ENCODE results near the gene MAGI1. TPM values are rescaled to one million over a fixed set of nuclear protein-coding genes. Genes with fewer than 3 reads are reported as not detected.

The MAGI1 gene
- polyA plus RNA-seq, 1 donor = 31.2 TPM

DNA sequence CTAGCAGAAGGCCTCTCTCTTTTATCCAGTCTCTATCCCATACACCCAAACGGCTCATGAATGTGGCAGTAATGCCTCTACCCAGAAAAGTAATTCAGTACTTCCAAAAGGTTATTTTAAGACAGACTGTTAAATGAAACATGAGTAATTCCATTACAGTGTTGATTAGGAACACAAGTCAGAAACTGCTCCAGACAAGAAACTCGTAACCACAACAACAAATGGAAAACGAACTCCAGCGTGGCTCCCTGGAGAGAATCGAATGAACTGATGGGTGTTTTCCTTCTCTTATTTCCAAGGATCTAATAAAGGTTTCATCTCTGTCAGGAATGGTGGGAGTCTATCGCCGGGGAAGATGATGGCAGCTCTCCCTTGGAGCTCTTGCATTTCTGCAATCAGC lies 228.4 kb downstream of the MAGI1 start:
- H3K9me3 ChIP-seq (ENCODE audit: control insufficient read depth, low read depth, low read length) = no peaks in the 10 kb centered on the region
- no peak overlapping the region for H3K4me3 ChIP-seq (ENCODE audit: low read length)
- H3K27ac ChIP-seq (ENCODE audit: low read length) = no peak overlapping the region
- no CpG with 5 or more reads among the region's 7 CpGs for WGBS (ENCODE audit: insufficient coverage, low lambda C conversion rate)
- H3K27me3 ChIP-seq (ENCODE audit: control insufficient read depth, insufficient read depth, low read length) = no peaks in the 10 kb centered on the region
- no peaks in the 10 kb centered on the region for H3K4me1 ChIP-seq (ENCODE audit: control insufficient read depth, insufficient read depth, low read length)
- H3K36me3 ChIP-seq (ENCODE audit: control insufficient read depth, insufficient read depth, low read length) = no peaks in the 10 kb centered on the region
- DNase-seq = no peak

DNA sequence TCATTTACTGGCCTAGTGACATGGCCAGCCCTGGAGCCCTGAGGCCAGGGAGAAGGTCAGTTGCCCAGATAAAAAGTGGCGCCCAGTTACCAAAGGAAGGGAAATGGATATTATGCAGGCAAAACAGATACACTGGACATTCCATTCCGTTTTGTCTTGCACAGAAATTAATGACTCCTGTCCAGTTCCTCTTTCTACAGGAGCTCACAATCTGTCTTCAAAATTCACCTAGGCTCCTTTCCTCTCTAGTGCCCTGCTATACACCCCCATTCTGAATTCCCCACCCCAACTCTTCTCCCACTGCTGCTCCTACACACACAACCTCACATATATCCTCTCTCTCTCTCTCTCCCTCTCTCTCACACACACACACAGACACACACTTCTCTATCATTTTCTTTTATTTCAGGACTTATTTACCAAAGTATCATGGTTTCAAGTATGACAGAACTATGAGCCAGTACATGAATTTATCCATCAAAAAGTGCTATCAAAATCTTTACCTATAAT lies 229.0 kb downstream of the MAGI1 start:
- DNase-seq = no peak
- Histone ChIP-seq H3K4me1 (ENCODE audit: control insufficient read depth, insufficient read depth, low read length) (no peaks in the 10 kb centered on the region), H3K9me3 (ENCODE audit: control insufficient read depth, low read depth, low read length) (no peaks in the 10 kb centered on the region), H3K27ac (ENCODE audit: low read length) (no peak overlapping the region), H3K27me3 (ENCODE audit: control insufficient read depth, insufficient read depth, low read length) (no peaks in the 10 kb centered on the region), H3K36me3 (ENCODE audit: control insufficient read depth, insufficient read depth, low read length) (no peaks in the 10 kb centered on the region), H3K4me3 (ENCODE audit: low read length) (no peak overlapping the region)
- WGBS (ENCODE audit: insufficient coverage, low lambda C conversion rate) = no CpG with 5 or more reads among the region's 2 CpGs

DNA sequence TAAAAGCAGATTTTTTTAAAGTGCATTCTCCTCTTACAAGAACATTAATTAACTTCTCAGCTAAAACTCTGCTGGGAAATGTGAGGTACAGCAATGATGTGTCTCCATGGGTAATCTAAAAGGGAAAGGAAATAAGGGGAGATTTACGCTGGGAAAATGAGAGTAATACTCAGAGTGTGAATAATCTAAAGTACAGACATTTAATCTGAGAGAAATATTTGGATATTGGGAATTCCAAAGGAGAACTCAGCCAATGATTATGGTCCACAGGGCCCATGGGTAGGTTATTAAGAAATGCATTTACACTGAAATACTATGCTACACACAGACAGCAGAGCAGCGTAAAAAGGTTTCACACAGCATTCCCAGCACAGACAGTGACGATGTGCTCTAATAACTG lies 229.9 kb downstream of the MAGI1 start:
- Histone ChIP-seq H3K36me3 (ENCODE audit: control insufficient read depth, insufficient read depth, low read length) (no peaks in the 10 kb centered on the region), H3K27ac (ENCODE audit: low read length) (no peak overlapping the region), H3K27me3 (ENCODE audit: control insufficient read depth, insufficient read depth, low read length) (no peaks in the 10 kb centered on the region), H3K4me3 (ENCODE audit: low read length) (no peak overlapping the region), H3K9me3 (ENCODE audit: control insufficient read depth, low read depth, low read length) (no peaks in the 10 kb centered on the region), H3K4me1 (ENCODE audit: control insufficient read depth, insufficient read depth, low read length) (no peaks in the 10 kb centered on the region)
- DNase-seq = no peak
- 60% methylated on average over 1 of the region's 3 CpGs for WGBS (ENCODE audit: insufficient coverage, low lambda C conversion rate)

DNA sequence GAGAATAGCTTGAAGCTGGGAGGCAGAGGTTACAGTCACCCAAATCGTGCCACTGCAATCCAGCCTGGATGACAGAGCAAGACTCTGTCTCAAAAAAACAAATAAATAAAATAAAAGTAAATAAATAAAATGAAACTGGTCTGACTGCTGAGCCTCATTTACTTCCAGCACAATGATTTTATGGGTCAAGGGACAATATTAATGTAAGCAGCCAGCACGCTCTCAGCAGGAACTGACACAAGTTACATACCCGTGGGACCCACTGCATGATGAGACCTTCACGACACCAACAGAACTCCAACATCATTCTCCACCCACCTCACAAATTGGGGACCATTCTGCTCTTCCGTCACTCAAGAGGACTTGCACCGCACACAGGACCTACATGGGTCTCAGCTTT lies 230.3 kb downstream of the MAGI1 start:
- Histone ChIP-seq H3K27me3 (ENCODE audit: control insufficient read depth, insufficient read depth, low read length) (no peaks in the 10 kb centered on the region), H3K9me3 (ENCODE audit: control insufficient read depth, low read depth, low read length) (no peaks in the 10 kb centered on the region), H3K27ac (ENCODE audit: low read length) (no peak overlapping the region), H3K4me1 (ENCODE audit: control insufficient read depth, insufficient read depth, low read length) (no peaks in the 10 kb centered on the region), H3K36me3 (ENCODE audit: control insufficient read depth, insufficient read depth, low read length) (no peaks in the 10 kb centered on the region), H3K4me3 (ENCODE audit: low read length) (no peak overlapping the region)
- DNase-seq = no peak
- WGBS (ENCODE audit: insufficient coverage, low lambda C conversion rate) = no CpG with 5 or more reads among the region's 6 CpGs

DNA sequence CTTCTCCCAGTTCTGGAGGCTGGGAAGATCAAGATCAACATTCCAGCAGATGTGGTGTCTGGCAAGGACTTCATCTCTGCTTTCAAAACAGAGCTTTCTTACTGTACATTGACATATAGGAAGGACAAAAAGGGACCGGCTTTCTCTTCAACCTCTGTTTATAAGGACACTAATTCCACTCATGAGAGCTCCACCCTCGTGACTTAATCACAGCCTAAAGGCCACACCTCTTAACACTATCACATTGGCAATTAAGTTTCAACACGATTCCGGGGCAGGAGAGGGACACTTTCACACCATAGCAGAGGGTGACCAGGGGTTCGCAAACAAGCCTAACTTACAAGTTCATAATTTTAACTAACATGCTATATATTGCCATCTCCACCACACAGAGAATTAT lies 231.5 kb downstream of the MAGI1 start:
- Histone ChIP-seq H3K9me3 (ENCODE audit: control insufficient read depth, low read depth, low read length) (no peaks in the 10 kb centered on the region), H3K36me3 (ENCODE audit: control insufficient read depth, insufficient read depth, low read length) (no peaks in the 10 kb centered on the region), H3K27ac (ENCODE audit: low read length) (no peak overlapping the region), H3K27me3 (ENCODE audit: control insufficient read depth, insufficient read depth, low read length) (no peaks in the 10 kb centered on the region), H3K4me3 (ENCODE audit: low read length) (no peak overlapping the region), H3K4me1 (ENCODE audit: control insufficient read depth, insufficient read depth, low read length) (no peaks in the 10 kb centered on the region)
- no peak for DNase-seq
- WGBS (ENCODE audit: insufficient coverage, low lambda C conversion rate) = no CpG with 5 or more reads among the region's 5 CpGs

DNA sequence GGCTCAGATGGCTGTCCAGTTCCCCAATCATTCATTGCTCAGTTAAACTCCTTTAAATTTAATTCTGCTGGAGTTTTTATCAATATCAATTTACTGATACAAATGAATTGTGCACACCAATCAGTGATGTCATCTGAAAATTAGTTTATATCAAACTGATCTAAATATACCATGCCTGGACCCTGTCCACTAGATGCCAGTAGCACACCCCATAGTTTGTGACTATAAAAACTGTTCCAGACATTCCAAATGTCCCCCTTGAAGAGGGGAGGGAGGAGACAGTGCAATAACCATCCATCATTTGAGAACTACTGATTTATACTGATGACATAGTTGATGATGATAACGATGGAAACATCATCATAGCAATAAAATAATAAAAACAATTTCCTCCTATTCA lies 232.1 kb downstream of the MAGI1 start:
- no peak for DNase-seq
- no peak overlapping the region for H3K27ac ChIP-seq (ENCODE audit: low read length)
- H3K36me3 ChIP-seq (ENCODE audit: control insufficient read depth, insufficient read depth, low read length) = no peaks in the 10 kb centered on the region
- WGBS (ENCODE audit: insufficient coverage, low lambda C conversion rate) = no CpG with 5 or more reads among the region's 1 CpG
- H3K27me3 ChIP-seq (ENCODE audit: control insufficient read depth, insufficient read depth, low read length) = no peaks in the 10 kb centered on the region
- H3K4me1 ChIP-seq (ENCODE audit: control insufficient read depth, insufficient read depth, low read length) = no peaks in the 10 kb centered on the region
- no peak overlapping the region for H3K4me3 ChIP-seq (ENCODE audit: low read length)
- H3K9me3 ChIP-seq (ENCODE audit: control insufficient read depth, low read depth, low read length) = no peaks in the 10 kb centered on the region

DNA sequence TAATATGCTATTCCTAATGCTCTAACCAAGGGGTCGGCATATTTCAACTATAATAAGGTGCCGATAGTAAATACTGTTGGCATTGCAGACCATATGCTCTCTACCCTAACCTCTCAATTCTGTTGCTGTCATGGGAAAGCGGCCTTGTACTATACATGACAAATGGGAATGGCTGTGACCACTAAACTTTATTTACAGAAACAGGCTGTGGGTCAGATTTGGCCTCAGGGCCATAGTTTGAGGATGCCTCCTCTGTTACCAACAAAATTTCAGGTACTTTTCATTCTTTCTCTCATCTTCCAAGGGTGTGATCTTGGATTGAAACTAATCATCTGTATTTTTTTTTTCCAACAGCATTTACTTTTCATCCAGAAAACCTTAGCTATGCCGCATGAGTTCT lies 242.0 kb downstream of the MAGI1 start:
- no peak overlapping the region for H3K27ac ChIP-seq (ENCODE audit: low read length)
- WGBS (ENCODE audit: insufficient coverage, low lambda C conversion rate) = 95% methylated on average over 3 of the region's 4 CpGs

DNA sequence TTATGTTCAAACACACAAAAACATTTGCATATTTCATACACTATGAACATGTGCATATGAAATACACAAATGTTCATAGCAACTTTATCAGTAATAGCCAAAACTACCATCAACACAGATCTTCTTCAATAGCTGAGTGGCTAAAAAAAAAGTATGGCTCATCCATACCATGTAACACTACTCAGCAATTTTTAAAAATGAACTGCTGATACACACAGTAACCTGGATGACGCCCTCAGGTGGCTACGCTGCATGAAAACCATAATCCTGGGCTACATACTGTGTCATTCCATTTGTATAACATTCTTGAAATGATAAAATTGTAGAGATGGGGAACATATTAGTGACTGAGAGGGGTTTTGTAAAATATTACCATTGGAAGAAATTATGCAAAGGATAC lies 243.6 kb downstream of the MAGI1 start:
- no CpG with 5 or more reads among the region's 2 CpGs for WGBS (ENCODE audit: insufficient coverage, low lambda C conversion rate)
- H3K4me3 ChIP-seq (ENCODE audit: low read length) = no peak overlapping the region

More for the DNA sequence above, 242.0 kb downstream of the MAGI1 start:
- H3K9me3 ChIP-seq (ENCODE audit: control insufficient read depth, low read depth, low read length) = no peaks in the 10 kb centered on the region
- no peak for DNase-seq
- no peaks in the 10 kb centered on the region for H3K27me3 ChIP-seq (ENCODE audit: control insufficient read depth, insufficient read depth, low read length)
- no peaks in the 10 kb centered on the region for H3K36me3 ChIP-seq (ENCODE audit: control insufficient read depth, insufficient read depth, low read length)
- peaks cover 5% of the 10 kb centered on the region for H3K4me1 ChIP-seq (ENCODE audit: control insufficient read depth, insufficient read depth, low read length)
- no peak overlapping the region for H3K4me3 ChIP-seq (ENCODE audit: low read length)

DNA sequence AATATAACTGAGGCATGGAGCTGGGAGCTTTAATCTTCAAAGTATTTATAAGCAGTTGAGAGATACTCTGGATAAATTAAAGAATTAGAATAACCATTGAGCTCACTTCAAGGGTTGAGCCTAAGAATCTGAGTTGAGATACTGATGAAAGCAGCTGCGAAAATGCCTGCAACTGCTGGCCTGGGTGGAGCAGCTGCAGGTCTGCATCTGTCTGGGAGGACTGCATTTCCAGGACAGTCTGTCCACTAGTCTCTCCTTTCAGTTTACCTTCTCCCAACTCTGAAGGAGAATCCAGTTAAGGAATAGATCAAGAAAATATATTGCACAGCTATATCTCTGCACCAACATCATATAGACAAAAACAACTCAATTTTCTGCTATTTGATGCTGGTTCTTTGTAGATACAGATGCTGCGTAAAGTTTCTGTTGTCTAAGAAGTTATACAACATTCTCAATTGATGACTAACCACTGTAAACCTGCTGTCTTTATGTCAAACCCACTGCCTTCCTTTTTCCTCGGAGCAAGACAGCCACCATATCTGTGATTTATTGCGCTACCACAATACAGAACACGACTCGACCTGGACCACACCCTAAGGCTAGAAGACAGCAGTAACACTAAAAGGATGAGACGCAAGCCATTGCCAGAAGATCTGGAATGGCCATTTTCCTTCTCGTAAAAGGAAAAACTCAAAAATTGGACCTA lies 245.1 kb downstream of the MAGI1 start:
- H3K9me3 ChIP-seq (ENCODE audit: control insufficient read depth, low read depth, low read length) = no peaks in the 10 kb centered on the region
- H3K4me1 ChIP-seq (ENCODE audit: control insufficient read depth, insufficient read depth, low read length) = peaks cover 5% of the 10 kb centered on the region
- WGBS (ENCODE audit: insufficient coverage, low lambda C conversion rate) = 40% methylated on average over 1 of the region's 8 CpGs
- H3K4me3 ChIP-seq (ENCODE audit: low read length) = no peak overlapping the region
- no peaks in the 10 kb centered on the region for H3K27me3 ChIP-seq (ENCODE audit: control insufficient read depth, insufficient read depth, low read length)
- peak; percentile 30 to 58 for DNase-seq
- no peaks in the 10 kb centered on the region for H3K36me3 ChIP-seq (ENCODE audit: control insufficient read depth, insufficient read depth, low read length)
- H3K27ac ChIP-seq (ENCODE audit: low read length) = no peak overlapping the region

More for the DNA sequence above, 243.6 kb downstream of the MAGI1 start:
- Histone ChIP-seq H3K27me3 (ENCODE audit: control insufficient read depth, insufficient read depth, low read length) (no peaks in the 10 kb centered on the region), H3K9me3 (ENCODE audit: control insufficient read depth, low read depth, low read length) (no peaks in the 10 kb centered on the region), H3K27ac (ENCODE audit: low read length) (no peak overlapping the region), H3K36me3 (ENCODE audit: control insufficient read depth, insufficient read depth, low read length) (no peaks in the 10 kb centered on the region), H3K4me1 (ENCODE audit: control insufficient read depth, insufficient read depth, low read length) (peaks cover 5% of the 10 kb centered on the region)
- no peak for DNase-seq

DNA sequence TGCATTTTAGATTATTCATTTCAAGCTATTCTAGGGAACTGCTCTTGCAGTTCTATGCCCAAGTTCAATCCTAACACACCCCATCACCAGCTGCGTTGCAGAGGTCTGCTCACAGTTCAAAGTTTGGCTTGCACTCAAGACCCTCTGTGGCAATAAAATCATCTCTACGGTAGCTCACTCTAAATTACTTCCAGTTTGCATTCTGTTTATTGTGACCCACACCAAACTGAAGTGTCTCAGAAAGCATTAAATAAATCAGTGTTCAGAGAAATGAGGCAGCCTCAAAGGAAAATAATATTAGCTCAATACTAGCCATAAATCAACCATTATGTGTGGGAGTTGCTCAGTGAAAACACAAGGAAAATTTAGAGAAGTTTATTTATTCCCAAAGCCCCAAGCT lies 250.3 kb downstream of the MAGI1 start:
- H3K4me3 ChIP-seq (ENCODE audit: low read length) = no peak overlapping the region
- no peak overlapping the region for H3K27ac ChIP-seq (ENCODE audit: low read length)
- H3K9me3 ChIP-seq (ENCODE audit: control insufficient read depth, low read depth, low read length) = no peaks in the 10 kb centered on the region
- H3K27me3 ChIP-seq (ENCODE audit: control insufficient read depth, insufficient read depth, low read length) = no peaks in the 10 kb centered on the region
- no peaks in the 10 kb centered on the region for H3K36me3 ChIP-seq (ENCODE audit: control insufficient read depth, insufficient read depth, low read length)
- DNase-seq = peak in 1 of 2 donors; percentile 13
- no CpG with 5 or more reads among the region's 2 CpGs for WGBS (ENCODE audit: insufficient coverage, low lambda C conversion rate)
- no peaks in the 10 kb centered on the region for H3K4me1 ChIP-seq (ENCODE audit: control insufficient read depth, insufficient read depth, low read length)

DNA sequence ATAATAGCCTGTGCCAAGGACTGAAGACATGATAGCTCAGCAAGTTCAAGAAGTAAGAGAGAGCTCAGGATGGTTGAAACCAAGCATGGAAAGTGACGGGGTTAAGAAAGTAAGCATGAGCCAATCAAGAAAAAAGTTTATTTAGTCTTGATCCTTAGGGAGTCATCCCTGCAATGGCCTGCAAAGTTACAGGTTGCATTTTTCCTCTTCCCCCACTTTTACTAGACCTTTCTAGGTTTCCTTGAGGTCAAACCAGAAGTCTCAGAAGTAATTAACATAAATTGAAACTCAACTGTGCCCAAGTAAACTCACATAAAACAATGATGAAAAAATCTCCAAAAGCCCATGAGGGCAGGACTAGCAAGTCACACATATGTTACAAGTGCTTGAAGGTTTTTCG lies 250.9 kb downstream of the MAGI1 start:
- DNase-seq = no peak
- H3K9me3 ChIP-seq (ENCODE audit: control insufficient read depth, low read depth, low read length) = no peaks in the 10 kb centered on the region
- H3K27me3 ChIP-seq (ENCODE audit: control insufficient read depth, insufficient read depth, low read length) = no peaks in the 10 kb centered on the region
- WGBS (ENCODE audit: insufficient coverage, low lambda C conversion rate) = 100% methylated on average over 2 of the region's 2 CpGs
- H3K4me3 ChIP-seq (ENCODE audit: low read length) = no peak overlapping the region
- no peak overlapping the region for H3K27ac ChIP-seq (ENCODE audit: low read length)
- H3K36me3 ChIP-seq (ENCODE audit: control insufficient read depth, insufficient read depth, low read length) = no peaks in the 10 kb centered on the region
- no peaks in the 10 kb centered on the region for H3K4me1 ChIP-seq (ENCODE audit: control insufficient read depth, insufficient read depth, low read length)

Measured in large intestine (tissue), 3 donors.